Measurements from ENCODE around the gene LEMD3.

LEMD3 gene

GRCh38 chr12:65293735-65294134 is 124.4 kb downstream of the LEMD3 start:
- H3K4me3 ChIP-seq (ENCODE audit: low read depth in 1 of 2, low read length in 1 of 2) = no peak overlapping the region
- no peaks in the 10 kb centered on the region for H3K27me3 ChIP-seq
- H3K9me3 ChIP-seq = no peaks in the 10 kb centered on the region
- H3K27ac ChIP-seq = no peak overlapping the region
- peaks cover 0 to 5% of the 10 kb centered on the region in 2 experiments for H3K4me1 ChIP-seq (ENCODE audit: control insufficient read depth in 1 of 2, insufficient read depth in 1 of 2, low read depth in 1 of 2, low read length in 1 of 2)
- no peak for TF ChIP-seq CTCF (IDR thresholded peaks at IDR 0.05)
- no peaks in the 10 kb centered on the region for H3K36me3 ChIP-seq

- Histone ChIP-seq H3K4me3 (ENCODE audit: low read depth in 1 of 2, low read length in 1 of 2) (no peak overlapping the region), H3K36me3 (no peaks in the 10 kb centered on the region), H3K27ac (no peak overlapping the region), H3K9me3 (no peaks in the 10 kb centered on the region), H3K27me3 (no peaks in the 10 kb centered on the region), H3K4me1 (ENCODE audit: control insufficient read depth in 1 of 2, insufficient read depth in 1 of 2, low read depth in 1 of 2, low read length in 1 of 2) (peaks cover 0 to 5% of the 10 kb centered on the region in 2 experiments)
- TF ChIP-seq CTCF (IDR thresholded peaks at IDR 0.05) = no peak
Observed at GRCh38 chr12:65294641-65295262, 125.4 kb downstream of the LEMD3 start.

GRCh38 chr12:65296508-65297265 is 127.3 kb downstream of the LEMD3 start:
- no peaks in the 10 kb centered on the region for H3K9me3 ChIP-seq
- H3K4me3 ChIP-seq (ENCODE audit: low read depth in 1 of 2, low read length in 1 of 2) = no peak overlapping the region
- no peaks in the 10 kb centered on the region for H3K27me3 ChIP-seq
- H3K27ac ChIP-seq = no peak overlapping the region
- TF ChIP-seq CTCF (IDR thresholded peaks at IDR 0.05) = no peak
- peaks cover 0 to 16% of the 10 kb centered on the region in 2 experiments for H3K4me1 ChIP-seq (ENCODE audit: control insufficient read depth in 1 of 2, insufficient read depth in 1 of 2, low read depth in 1 of 2, low read length in 1 of 2)
- H3K36me3 ChIP-seq = no peaks in the 10 kb centered on the region

Measured in neutrophil (primary cell).